Mucosa of rectum (tissue), 2 donors: ENCODE results near the gene TBATA.

ENCODE experiments used
- H3K27ac ChIP-seq, 2 donors: one replicate each; pipeline ENCODE4 v1.7.0; 2013; ENCODE audit warnings: inconsistent platforms in 2 of 2, low read depth in 2 of 2, low read length in 2 of 2
- H3K27me3 ChIP-seq, 2 donors: one replicate each; pipeline ENCODE4 v1.7.0; 2013; ENCODE audit warnings: low read length in 2 of 2; ENCODE audit not compliant: control insufficient read depth in 2 of 2, insufficient read depth in 2 of 2
- H3K36me3 ChIP-seq, 2 donors: one replicate each; pipeline ENCODE4 v1.7.0; 2013; ENCODE audit warnings: low read length in 2 of 2; ENCODE audit not compliant: control insufficient read depth in 2 of 2, insufficient read depth in 2 of 2
- H3K4me1 ChIP-seq, 2 donors: one replicate each; pipeline ENCODE4 v1.7.0; 2013; ENCODE audit warnings: low read length in 2 of 2, mild to moderate bottlenecking in 1 of 2; ENCODE audit not compliant: control insufficient read depth in 2 of 2, insufficient read depth in 2 of 2
- H3K4me3 ChIP-seq, 2 donors: one replicate each; pipeline ENCODE4 v1.7.0; 2013; ENCODE audit warnings: low read length in 2 of 2
- H3K9ac ChIP-seq, 2 donors: one replicate each; pipeline ENCODE4 v1.7.0; 2013; ENCODE audit warnings: low read length in 2 of 2, low read depth in 1 of 2, mild to moderate bottlenecking in 1 of 2
- H3K9me3 ChIP-seq, 2 donors: one replicate each; pipeline ENCODE4 v1.7.0; 2013; ENCODE audit warnings: low read length in 2 of 2; ENCODE audit not compliant: control insufficient read depth in 2 of 2
- donor health status: healthy.
- donor health status: Normal muscosa, but diverticular disease.

Gene TBATA

GRCh38 chr10:70809726-70810125 lies 24.5 kb upstream of the TBATA start:
- H3K4me1 ChIP-seq, result no peaks in the 10 kb centered on the region
- no peaks in the 10 kb centered on the region for H3K27me3 ChIP-seq
- H3K9me3 ChIP-seq, result no peaks in the 10 kb centered on the region
- H3K36me3 ChIP-seq, result no peaks in the 10 kb centered on the region
- H3K4me3 ChIP-seq, result no peak overlapping the region
- H3K27ac ChIP-seq, result no peak overlapping the region
- no peak overlapping the region for H3K9ac ChIP-seq

GRCh38 chr10:70809011-70809611 lies 23.9 kb upstream of the TBATA start:
- no peak overlapping the region for H3K9ac ChIP-seq
- H3K36me3 ChIP-seq, result no peaks in the 10 kb centered on the region
- H3K9me3 ChIP-seq, result no peaks in the 10 kb centered on the region
- H3K27me3 ChIP-seq, result no peaks in the 10 kb centered on the region
- H3K4me1 ChIP-seq, result no peaks in the 10 kb centered on the region
- no peak overlapping the region for H3K27ac ChIP-seq
- no peak overlapping the region for H3K4me3 ChIP-seq

- Histone ChIP-seq H3K9ac (no peak overlapping the region), H3K27me3 (no peaks in the 10 kb centered on the region), H3K36me3 (no peaks in the 10 kb centered on the region), H3K27ac (no peak overlapping the region), H3K4me1 (no peaks in the 10 kb centered on the region), H3K9me3 (no peaks in the 10 kb centered on the region), H3K4me3 (no peak overlapping the region)
Observed at GRCh38 chr10:70807556-70807955, 22.4 kb upstream of the TBATA start.

GRCh38 chr10:70806841-70807240 lies 21.7 kb upstream of the TBATA start:
- Histone ChIP-seq H3K27ac (no peak overlapping the region), H3K36me3 (no peaks in the 10 kb centered on the region), H3K4me1 (no peaks in the 10 kb centered on the region), H3K9ac (no peak overlapping the region), H3K4me3 (no peak overlapping the region), H3K27me3 (no peaks in the 10 kb centered on the region), H3K9me3 (no peaks in the 10 kb centered on the region)

GRCh38 chr10:70805619-70806215 lies 20.5 kb upstream of the TBATA start:
- Histone ChIP-seq H3K27ac (no peak overlapping the region), H3K4me1 (no peaks in the 10 kb centered on the region)

GRCh38 chr10:70804421-70804808 lies 19.2 kb upstream of the TBATA start:
- Histone ChIP-seq H3K9ac (no peak overlapping the region), H3K4me3 (no peak overlapping the region), H3K27me3 (no peaks in the 10 kb centered on the region), H3K4me1 (no peaks in the 10 kb centered on the region), H3K36me3 (no peaks in the 10 kb centered on the region), H3K27ac (no peak overlapping the region), H3K9me3 (no peaks in the 10 kb centered on the region)

More at GRCh38 chr10:70805619-70806215, 20.5 kb upstream of the TBATA start:
- H3K4me3 ChIP-seq, result no peak overlapping the region
- no peak overlapping the region for H3K9ac ChIP-seq
- H3K9me3 ChIP-seq, result no peaks in the 10 kb centered on the region
- H3K27me3 ChIP-seq, result no peaks in the 10 kb centered on the region
- no peaks in the 10 kb centered on the region for H3K36me3 ChIP-seq

- no peak overlapping the region for H3K27ac ChIP-seq
- no peaks in the 10 kb centered on the region for H3K27me3 ChIP-seq
Observed at GRCh38 chr10:70803775-70804420, 18.7 kb upstream of the TBATA start.

GRCh38 chr10:70801854-70802253 lies 16.7 kb upstream of the TBATA start:
- Histone ChIP-seq H3K36me3 (no peaks in the 10 kb centered on the region), H3K4me1 (no peaks in the 10 kb centered on the region), H3K4me3 (no peak overlapping the region), H3K9ac (no peak overlapping the region), H3K9me3 (no peaks in the 10 kb centered on the region), H3K27me3 (no peaks in the 10 kb centered on the region), H3K27ac (no peak overlapping the region)

More at GRCh38 chr10:70803775-70804420, 18.7 kb upstream of the TBATA start:
- no peak overlapping the region for H3K4me3 ChIP-seq
- no peaks in the 10 kb centered on the region for H3K4me1 ChIP-seq
- no peaks in the 10 kb centered on the region for H3K9me3 ChIP-seq
- no peak overlapping the region for H3K9ac ChIP-seq
- H3K36me3 ChIP-seq, result no peaks in the 10 kb centered on the region

- no peaks in the 10 kb centered on the region for H3K9me3 ChIP-seq
- H3K27me3 ChIP-seq, result no peaks in the 10 kb centered on the region
- no peak overlapping the region for H3K9ac ChIP-seq
- H3K4me1 ChIP-seq, result no peaks in the 10 kb centered on the region
- H3K4me3 ChIP-seq, result no peak overlapping the region
- H3K36me3 ChIP-seq, result no peaks in the 10 kb centered on the region
- no peak overlapping the region for H3K27ac ChIP-seq
Observed at GRCh38 chr10:70799124-70799523, 13.9 kb upstream of the TBATA start.

- no peak overlapping the region for H3K4me3 ChIP-seq
- H3K36me3 ChIP-seq, result no peaks in the 10 kb centered on the region
- H3K9ac ChIP-seq, result no peak overlapping the region
- H3K27ac ChIP-seq, result no peak overlapping the region
- H3K4me1 ChIP-seq, result no peaks in the 10 kb centered on the region
- H3K9me3 ChIP-seq, result no peaks in the 10 kb centered on the region
- H3K27me3 ChIP-seq, result no peaks in the 10 kb centered on the region
Observed at GRCh38 chr10:70797840-70798239, 12.7 kb upstream of the TBATA start.
